Endothelial cell of umbilical vein (primary cell): ENCODE data around the gene RBMS3. TPM values are rescaled to one million over a fixed set of nuclear protein-coding genes. Genes with fewer than 3 reads are reported as not detected.

Experiments used
- BruUV-seq: library from RNA; stranded (reverse); fragments of 400-500 nt; replicated peaks from 2 replicates; lab custom pipeline; 2021; lab: Mats Ljungman, UMichigan
- CTCF ChIA-PET: fragments of 300-600, 350-600 bp; sonication (Branson Sonifier 250); formaldehyde crosslinking; loops from one replicate; lab custom pipeline; 2021; ENCODE audit warnings: antibody characterized with exemption, inconsistent platforms; lab: Charles Lee
- POLR2A ChIA-PET: fragments of 300-600, 350-600 bp; sonication (Branson Sonifier 250); formaldehyde crosslinking; loops from one replicate; lab custom pipeline; 2021; ENCODE audit warnings: antibody characterized with exemption, inconsistent platforms; lab: Charles Lee
- DNase-seq: peaks from one replicate; pipeline ENCODE4 v3.0.0-alpha.2; 2011; ENCODE audit warnings: low read depth, low spot score
- FAIRE-seq: peaks from 2 replicates; lab custom pipeline; 2011; peaks lifted over from hg19 to GRCh38; lab: Jason Lieb, UNC
- H2AFZ ChIP-seq: 2 replicates; pipeline ENCODE4 v1.6.0; 2012; ENCODE audit warnings: low read depth, low read length, control low read depth, inconsistent platforms
- H3K27ac ChIP-seq: 2 replicates; pipeline ENCODE4 v1.5.1; 2011; ENCODE audit warnings: low read depth, mild to moderate bottlenecking, control low read depth, low read length, moderate library complexity; ENCODE audit not compliant: insufficient read depth
- H3K27me3 ChIP-seq, 2 experiments: 2 replicates each; pipeline versions ENCODE4 v1.6.0 to v1.6.1; 2011; ENCODE audit warnings: low read length in 2 of 2, mixed read lengths in 1 of 2; ENCODE audit not compliant: control insufficient read depth in 2 of 2, insufficient read depth in 2 of 2
- H3K36me3 ChIP-seq, 2 experiments: 2 replicates in 1 of 2; 3 replicates in 1 of 2; pipeline ENCODE4 v1.5.1; 2011; ENCODE audit warnings: low read length in 2 of 2, mild to moderate bottlenecking in 1 of 2, moderate library complexity in 1 of 2; ENCODE audit not compliant: control insufficient read depth in 2 of 2, insufficient read depth in 2 of 2; ENCODE audit errors: extremely low read depth in 1 of 2
- H3K4me1 ChIP-seq: 3 replicates; pipeline ENCODE4 v1.5.1; 2011; ENCODE audit warnings: mild to moderate bottlenecking, low read length; ENCODE audit not compliant: control insufficient read depth, insufficient read depth; ENCODE audit errors: extremely low read depth
- H3K4me2 ChIP-seq: 2 replicates; pipeline ENCODE4 v1.6.1; 2011; ENCODE audit warnings: low read length, control low read depth, mixed read lengths; ENCODE audit not compliant: insufficient read depth
- H3K4me3 ChIP-seq, 3 experiments: fragments of 200-600 bp in 1 of 3; sonication (generic), shearing (Covaris generic) in 1 of 3; replicated peaks in 1 of 3; 2 replicates each; pipeline ENCODE4 v1.5.1; 2011 to 2016; ENCODE audit warnings: control low read depth in 3 of 3, low read length in 3 of 3, mild to moderate bottlenecking in 2 of 3, inconsistent platforms in 1 of 3, low read depth in 1 of 3, moderate library complexity in 1 of 3; ENCODE audit not compliant: insufficient read depth in 1 of 3
- H3K79me2 ChIP-seq: 2 replicates; pipeline ENCODE4 v1.6.0; 2012; ENCODE audit warnings: low read length, inconsistent platforms; ENCODE audit not compliant: control insufficient read depth, insufficient read depth
- H3K9ac ChIP-seq: replicated peaks from 2 replicates; pipeline ENCODE3; 2011; ENCODE audit warnings: low read length, control low read depth; ENCODE audit not compliant: insufficient read depth; ENCODE audit errors: extremely low read depth
- H3K9me1 ChIP-seq: replicated peaks from 3 replicates; pipeline ENCODE4 v1.6.0; 2011; ENCODE audit warnings: mild to moderate bottlenecking, low read length; ENCODE audit not compliant: control insufficient read depth, insufficient read depth; ENCODE audit errors: extremely low read depth
- H3K9me3 ChIP-seq: replicated peaks from 2 replicates; pipeline ENCODE4 v1.5.1; 2012; ENCODE audit warnings: low read length, inconsistent platforms; ENCODE audit not compliant: control insufficient read depth, insufficient read depth
- H4K20me1 ChIP-seq: replicated peaks from 2 replicates; pipeline ENCODE3; 2011; ENCODE audit warnings: mild to moderate bottlenecking, low read length; ENCODE audit not compliant: control insufficient read depth, insufficient read depth; ENCODE audit errors: extremely low read depth
- CTCF ChIP-seq, 2 donors: IDR thresholded peaks; 1 replicate in 1 of 2; 2 replicates in 1 of 2; pipeline ENCODE4 v1.5.1; 2011; ENCODE audit warnings: low read length in 2 of 2, mild to moderate bottlenecking in 2 of 2, moderate library complexity in 2 of 2, control low read depth in 1 of 2, inconsistent platforms in 1 of 2, low read depth in 1 of 2; ENCODE audit not compliant: insufficient read depth in 1 of 2; ENCODE audit errors: extremely low read depth in 1 of 2
- EZH2 ChIP-seq: IDR thresholded peaks from 2 replicates; pipeline ENCODE4 v1.6.1; 2012; ENCODE audit warnings: borderline replicate concordance, low read depth, mild to moderate bottlenecking, moderate library complexity, low read length, inconsistent platforms; ENCODE audit not compliant: severe bottlenecking
- FOS ChIP-seq: IDR thresholded peaks from 2 replicates; pipeline ENCODE4 v1.6.1; 2011; ENCODE audit warnings: mild to moderate bottlenecking, low read length, moderate library complexity, borderline replicate concordance; ENCODE audit not compliant: insufficient read depth
- GATA2 ChIP-seq: IDR thresholded peaks from 2 replicates; pipeline ENCODE4 v1.7.0; 2011; ENCODE audit warnings: low read depth, mild to moderate bottlenecking, moderate library complexity, mixed read lengths, low read length; ENCODE audit not compliant: insufficient read length, insufficient read depth
- JUN ChIP-seq: IDR thresholded peaks from 2 replicates; pipeline ENCODE4 v1.6.1; 2011; ENCODE audit warnings: borderline replicate concordance, low read depth; ENCODE audit not compliant: insufficient read length, insufficient read depth
- MAX ChIP-seq: IDR thresholded peaks from 2 replicates; pipeline ENCODE4 v1.6.1; 2011; ENCODE audit not compliant: insufficient read depth, insufficient read length
- MYC ChIP-seq: IDR thresholded peaks from one replicate; pipeline ENCODE4 v1.6.1; 2011; ENCODE audit warnings: mild to moderate bottlenecking, low read depth, low read length
- POLR2A ChIP-seq: IDR thresholded peaks from 2 replicates; pipeline ENCODE4 v1.6.1; 2012; ENCODE audit warnings: low read depth, mild to moderate bottlenecking, control low read depth, low read length
- POLR2AphosphoS5 ChIP-seq: IDR thresholded peaks from 2 replicates; pipeline ENCODE4 v1.6.1; 2012; ENCODE audit warnings: low read depth, mild to moderate bottlenecking, control low read depth, low read length, moderate library complexity; ENCODE audit not compliant: insufficient read depth
- dilution Hi-C: fragments of 300-500 bp; cut with MboI; formaldehyde crosslinking; loops from one replicate; pipeline ENCODE4 v1.15.0; 2019; ENCODE audit warnings: low sequenced_read_pairs; ENCODE audit not compliant: extremely low pct_ligation_motif_present
- intact Hi-C: fragments of 100-400 bp; cut with micrococcal nuclease; formaldehyde crosslinking; loops from one replicate; pipeline ENCODE4 v1.10.0; 2022
- polyA plus RNA-seq, 4 experiments: library from polyadenylated mRNA; depleted of rRNA in 3 of 4; stranded (reverse) in 3 of 4; unstranded in 1 of 4; fragments of >200 nt; gene quantifications; 2 replicates each; pipeline versions ENCODE4 v1.2.1 to v1.2.3, GENCODE V29; 2011 to 2012; ENCODE audit warnings: missing spikeins in 1 of 4
- total RNA-seq: library from RNA; stranded (reverse); gene quantifications from 2 replicates; pipeline ENCODE4 v1.2.3, GENCODE V29; 2021

Gene RBMS3
- total and polyA plus RNA-seq, 2 donors (not counting 3 experiments of a cell fraction or from before 2014, with no cell fraction given): 13.6 to 42.3 TPM

- no peak for FAIRE-seq
- no peak overlapping the region for H2AFZ ChIP-seq
These were observed 104.4 kb downstream of the RBMS3 start for GRCh38 chr3:29385046-29385830.

More at GRCh38 chr3:29385046-29385830, 104.4 kb downstream of the RBMS3 start:
- Histone ChIP-seq H3K27me3 (no peaks in the 10 kb centered on the region), H4K20me1 (no peaks in the 10 kb centered on the region), H3K36me3 (no peaks in the 10 kb centered on the region), H3K9me1 (no peaks in the 10 kb centered on the region), H3K4me2 (no peak overlapping the region), H3K79me2 (peaks cover 7% of the 10 kb centered on the region), H3K4me3 (no peak overlapping the region), H3K9me3 (no peaks in the 10 kb centered on the region), H3K4me1 (peaks cover 7% of the 10 kb centered on the region), H3K27ac (no peak overlapping the region), H3K9ac (no peak overlapping the region)
- dilution Hi-C loops: no loop called here
- TF ChIP-seq CTCF (IDR thresholded peaks at IDR 0.05; ENCODE audit: extremely low read depth in 1 of 2, insufficient read depth in 1 of 2, low read depth in 1 of 2, low read length in 2 of 2) (no peak), MAX (no peak), POLR2AphosphoS5 (no peak), JUN (no peak), MYC (no peak), FOS (no peak), POLR2A (no peak), GATA2 (no peak), EZH2 (no peak)
- DNase-seq: no peak
- no TSS peak for BruUV-seq
- ChIA-PET CTCF (no interaction called here), POLR2A (no interaction called here)
- intact Hi-C loops: no loop called here
